T-helper 17 cell (primary cell): ENCODE data around the gene OLA1. TPM values are rescaled to one million over a fixed set of nuclear protein-coding genes. Genes with fewer than 3 reads are reported as not detected.

Source experiments
- total RNA-seq, 4 donors: library from RNA in 2 of 4; stranded (reverse) in 2 of 4; gene quantifications; one replicate each; pipeline ENCODE4 v1.2.3 and lab custom pipeline; 2022 to 2026

OLA1 gene
- total RNA-seq, 2 donors from 2014 or later = 42.3 to 43.6 TPM

Other genes starting within 250 kb of the OLA1 start
- gene SP9, start 86.4 kb upstream of the OLA1 start, total RNA-seq = not detected
- 10 to 100 TPM in 1 of 2 donors, 1 to 10 TPM in 1; 8.5 to 11.6 TPM for gene SCRN3, start 147.2 kb upstream of the OLA1 start, total RNA-seq
- 10 to 100 TPM; 14.0 to 16.7 TPM for gene GPR155, start 238.5 kb upstream of the OLA1 start, total RNA-seq